HG02759 (cell line): ENCODE data around the gene NKD2.
"Not testable (repeated sequence)": the region's sequence is repeated elsewhere in the genome, so short reads cannot be mapped to it uniquely, and the experiment has no call there.

Experiments
- ATAC-seq: cut with Tn5 transposase; IDR thresholded peaks from one replicate; pipeline ENCODE4 v1.9.1; 2021; ENCODE audit warnings: mild to moderate bottlenecking, moderate library complexity; ENCODE audit not compliant: unreplicated experiment

The NKD2 gene, protein sequence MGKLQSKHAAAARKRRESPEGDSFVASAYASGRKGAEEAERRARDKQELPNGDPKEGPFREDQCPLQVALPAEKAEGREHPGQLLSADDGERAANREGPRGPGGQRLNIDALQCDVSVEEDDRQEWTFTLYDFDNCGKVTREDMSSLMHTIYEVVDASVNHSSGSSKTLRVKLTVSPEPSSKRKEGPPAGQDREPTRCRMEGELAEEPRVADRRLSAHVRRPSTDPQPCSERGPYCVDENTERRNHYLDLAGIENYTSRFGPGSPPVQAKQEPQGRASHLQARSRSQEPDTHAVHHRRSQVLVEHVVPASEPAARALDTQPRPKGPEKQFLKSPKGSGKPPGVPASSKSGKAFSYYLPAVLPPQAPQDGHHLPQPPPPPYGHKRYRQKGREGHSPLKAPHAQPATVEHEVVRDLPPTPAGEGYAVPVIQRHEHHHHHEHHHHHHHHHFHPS

DNA sequence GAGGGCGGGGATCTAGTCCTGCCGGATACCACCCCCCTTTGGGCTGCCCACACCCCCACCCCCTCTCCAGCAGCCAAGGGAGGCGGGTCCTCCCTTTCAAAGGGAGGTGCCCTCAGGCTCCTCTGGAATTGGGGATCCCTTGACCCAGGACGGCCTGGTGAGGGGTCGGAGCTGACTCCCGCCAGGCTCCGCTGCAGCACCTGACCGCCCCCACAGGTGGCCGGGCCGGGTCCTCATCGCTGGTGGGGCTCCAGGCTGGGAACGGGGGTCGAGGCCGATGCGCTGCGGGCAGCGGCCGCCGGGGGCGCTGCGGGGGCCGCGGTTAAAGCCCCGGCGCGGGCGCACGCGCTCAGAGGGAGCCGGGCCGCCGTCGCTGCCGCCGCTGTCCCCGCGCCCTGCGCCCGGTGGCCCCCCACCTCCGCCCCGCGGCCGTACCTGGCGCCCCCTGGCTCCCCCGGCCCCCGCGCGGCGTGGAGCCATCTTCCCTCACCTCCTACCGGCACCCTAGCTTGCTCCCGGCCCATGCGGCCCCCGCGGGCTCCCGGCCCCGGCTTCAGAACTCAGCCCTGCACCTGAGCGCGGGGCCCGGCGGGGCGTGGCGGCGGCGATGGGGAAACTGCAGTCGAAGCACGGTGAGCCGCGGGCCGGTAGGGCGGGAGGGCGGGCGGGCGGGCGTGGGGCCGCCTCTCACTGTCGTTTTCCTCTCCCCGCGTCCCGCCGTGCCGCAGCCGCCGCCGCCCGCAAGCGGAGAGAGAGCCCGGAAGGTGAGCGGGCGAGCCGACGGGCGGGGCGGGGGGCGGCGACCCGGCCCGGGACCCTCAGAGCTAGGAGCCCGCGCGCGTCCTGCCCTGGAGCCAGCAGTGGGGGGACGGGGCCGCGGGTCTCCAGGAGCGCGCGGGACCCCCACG is at the start of gene NKD2:
TSS of gene NKD2 (plus strand) at position 352 of the 908 bp plus-strand sequence. CDS start at position 608, 256 bp downstream.
- peak; percentile 56 for ATAC-seq

DNA sequence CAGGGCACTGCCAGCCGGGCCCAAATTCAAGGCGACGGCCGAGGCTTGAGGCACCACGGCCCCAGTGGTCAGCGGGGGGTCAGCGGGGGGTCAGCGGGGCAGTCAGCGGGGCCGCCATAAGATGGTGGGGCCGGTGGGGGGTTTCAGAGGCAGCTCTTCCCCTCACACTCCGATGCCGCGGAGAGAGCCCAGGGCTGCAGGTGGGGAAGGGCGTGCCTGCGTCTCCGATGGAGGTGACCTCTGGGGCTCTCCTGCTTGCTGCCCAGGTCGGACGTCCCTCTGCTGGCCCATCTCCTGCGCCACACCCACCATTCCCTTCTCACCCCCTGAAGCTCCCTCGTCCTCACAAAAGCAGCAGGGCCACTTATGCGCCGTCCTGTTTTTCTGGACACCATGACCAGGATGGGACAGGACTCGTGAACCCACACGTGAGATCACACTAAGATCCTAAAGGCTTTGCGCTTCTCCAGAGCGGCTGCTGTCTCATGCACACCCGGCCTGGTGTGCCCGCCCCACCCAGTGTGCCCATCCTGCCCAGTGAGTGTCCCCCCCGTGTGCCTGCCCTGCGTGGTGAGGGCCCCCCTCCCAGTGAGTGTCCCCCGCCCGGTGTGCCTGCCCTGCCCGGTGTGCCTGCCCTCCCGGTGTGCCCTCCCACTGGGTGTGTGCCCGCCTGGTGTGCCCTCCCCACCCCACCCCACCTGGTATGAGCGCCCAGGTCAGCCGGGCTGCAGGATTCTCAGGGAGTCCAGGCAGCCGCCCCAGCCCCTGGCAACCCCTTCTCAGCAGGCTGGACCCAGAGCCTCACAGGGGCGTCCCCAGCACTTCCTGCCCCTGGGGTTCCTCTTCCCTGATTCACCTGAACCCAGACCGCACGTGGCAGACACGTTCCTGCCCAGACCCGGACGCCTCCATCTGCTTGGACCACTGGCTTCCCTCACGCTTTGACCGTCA is 48.7 kb upstream of the NKD2 start:
- ATAC-seq, result no peak

DNA sequence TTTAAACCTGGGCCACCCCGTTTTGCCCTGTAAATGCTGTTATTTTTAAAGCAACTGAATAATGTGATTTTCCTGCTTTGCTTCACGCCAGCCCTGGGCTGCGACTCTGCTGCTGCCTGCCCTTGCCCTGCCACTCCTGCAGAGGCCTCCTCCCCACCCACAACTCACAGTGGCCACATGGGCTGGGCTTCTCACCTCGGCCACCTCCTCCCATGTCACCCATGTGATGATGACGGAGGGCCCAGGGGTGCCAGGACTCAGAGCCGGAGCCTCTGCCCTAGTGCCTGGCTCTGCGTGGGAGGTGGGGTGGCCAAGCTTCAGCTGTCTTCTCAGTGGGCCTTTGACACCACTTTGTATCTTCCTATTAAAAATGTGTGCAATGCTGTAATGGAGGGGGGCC is 48.1 kb upstream of the NKD2 start:
- ATAC-seq, result no peak

DNA sequence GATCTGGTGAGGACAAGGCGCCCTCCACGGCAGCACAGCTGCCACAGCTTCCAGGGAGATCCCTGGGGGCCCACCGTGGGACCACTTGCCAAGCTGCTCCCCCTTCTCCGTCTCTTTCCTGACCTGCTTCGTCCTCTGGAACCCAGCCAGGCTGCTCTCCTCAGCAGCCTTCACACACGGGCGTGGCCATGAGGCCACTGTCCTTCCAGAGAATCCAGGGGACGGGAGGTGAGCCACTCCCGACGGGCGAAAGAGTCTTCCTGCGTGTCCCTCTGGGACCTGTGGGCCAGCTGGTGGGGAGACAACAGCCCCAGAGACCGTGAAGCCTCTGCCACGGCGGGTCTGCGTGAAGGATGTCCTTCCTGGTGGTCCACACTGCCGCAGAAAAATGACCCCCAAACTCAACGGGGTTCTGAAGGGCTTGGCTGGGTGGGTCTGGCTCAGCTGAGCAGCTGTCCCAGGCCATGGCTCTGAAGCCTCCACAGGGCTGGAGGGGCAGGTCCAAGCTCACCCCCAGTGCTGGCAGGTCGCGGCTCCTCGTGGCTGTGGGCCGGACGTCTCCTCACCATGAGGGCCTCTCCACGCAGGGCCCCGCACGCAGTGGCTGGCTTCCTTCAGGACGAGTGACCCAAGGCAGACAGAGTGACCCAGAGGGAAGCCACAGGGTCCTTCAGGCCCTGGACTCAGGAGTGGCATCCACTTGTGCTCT is 47.4 kb upstream of the NKD2 start:
- no peak for ATAC-seq

DNA sequence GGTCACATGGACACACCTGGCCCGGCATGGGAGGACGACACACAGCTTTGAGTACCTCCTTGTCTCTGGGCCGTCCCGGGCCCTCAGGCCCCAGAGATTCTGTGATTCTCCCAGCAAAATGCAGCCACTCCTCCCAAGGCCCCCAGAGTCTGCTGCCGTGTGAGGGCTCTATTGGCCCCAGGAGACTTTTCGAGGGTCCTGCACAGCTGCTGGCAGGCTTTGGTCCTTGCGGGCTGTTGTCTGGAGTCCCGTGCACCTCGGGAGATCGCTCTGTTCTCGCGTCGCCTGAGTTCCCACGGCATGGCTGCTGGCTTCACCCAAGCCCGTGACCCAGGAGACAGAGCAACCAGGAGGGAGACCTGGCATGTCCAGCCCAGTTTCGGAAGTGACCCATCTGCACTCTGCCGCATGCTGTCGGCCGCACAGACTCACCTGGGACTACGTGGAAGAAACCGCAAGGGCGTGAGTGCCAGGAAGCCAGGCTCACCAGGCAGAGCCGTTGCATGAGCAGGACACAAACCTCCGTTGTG is 46.8 kb upstream of the NKD2 start:
- no peak for ATAC-seq

DNA sequence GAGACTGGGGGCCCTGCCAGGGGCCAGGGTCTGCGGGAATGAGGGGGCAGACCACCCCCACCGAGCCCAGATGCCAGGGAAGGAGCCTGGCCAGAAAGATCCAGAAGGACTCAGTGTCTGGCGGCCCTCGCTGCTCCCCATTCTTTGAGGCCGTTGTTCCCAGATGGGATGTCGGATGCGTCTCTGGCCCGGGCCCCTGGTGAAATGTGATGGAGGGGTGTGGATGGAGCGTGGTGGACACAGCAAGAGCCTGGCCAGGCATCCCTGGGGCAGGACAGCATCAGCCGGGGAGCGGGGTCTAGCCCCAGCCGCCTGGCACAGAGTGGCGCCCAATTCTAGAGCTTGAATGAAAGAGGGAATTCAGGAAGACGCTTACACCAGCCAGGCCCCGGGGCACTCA is 46.2 kb upstream of the NKD2 start:
- ATAC-seq, result no peak

DNA sequence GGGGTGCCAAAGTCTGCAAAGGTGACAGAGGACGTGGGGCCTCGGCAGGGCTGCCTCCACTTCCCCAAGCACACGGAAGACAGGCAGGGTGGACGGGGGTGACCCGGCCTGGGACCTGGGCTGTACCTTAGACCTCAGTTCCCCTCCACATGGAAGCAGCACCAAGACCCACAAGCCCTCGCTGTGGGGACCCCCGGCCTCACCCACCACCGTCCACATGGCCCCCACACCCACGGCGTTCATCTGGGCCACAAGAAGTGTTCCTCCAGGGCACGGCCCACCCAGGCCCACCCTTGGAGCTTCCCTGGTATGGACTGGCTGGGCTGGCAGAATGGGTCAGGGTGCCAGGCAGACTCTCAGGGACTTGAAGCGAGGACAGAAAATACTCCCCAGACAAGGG is 45.8 kb upstream of the NKD2 start:
- ATAC-seq, result no peak

DNA sequence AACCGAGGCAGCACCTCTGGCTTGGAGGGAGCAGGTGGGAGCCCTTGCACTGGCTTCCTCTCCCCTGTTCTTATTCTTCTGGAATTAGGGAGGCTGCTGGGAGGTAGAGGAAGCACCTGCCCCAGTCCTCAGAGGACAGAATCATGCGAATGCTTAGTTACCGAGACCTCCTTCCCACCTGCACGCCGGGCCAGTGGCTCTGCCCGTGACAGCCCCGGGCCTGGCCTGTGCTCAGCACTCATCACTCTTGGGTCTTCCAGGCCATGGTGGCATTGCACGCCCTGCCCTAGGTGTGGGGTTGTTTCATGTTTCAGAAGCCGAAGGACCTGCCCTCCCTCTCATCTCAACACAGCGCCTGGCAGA is 45.3 kb upstream of the NKD2 start:
- ATAC-seq, result peak; percentile 38

DNA sequence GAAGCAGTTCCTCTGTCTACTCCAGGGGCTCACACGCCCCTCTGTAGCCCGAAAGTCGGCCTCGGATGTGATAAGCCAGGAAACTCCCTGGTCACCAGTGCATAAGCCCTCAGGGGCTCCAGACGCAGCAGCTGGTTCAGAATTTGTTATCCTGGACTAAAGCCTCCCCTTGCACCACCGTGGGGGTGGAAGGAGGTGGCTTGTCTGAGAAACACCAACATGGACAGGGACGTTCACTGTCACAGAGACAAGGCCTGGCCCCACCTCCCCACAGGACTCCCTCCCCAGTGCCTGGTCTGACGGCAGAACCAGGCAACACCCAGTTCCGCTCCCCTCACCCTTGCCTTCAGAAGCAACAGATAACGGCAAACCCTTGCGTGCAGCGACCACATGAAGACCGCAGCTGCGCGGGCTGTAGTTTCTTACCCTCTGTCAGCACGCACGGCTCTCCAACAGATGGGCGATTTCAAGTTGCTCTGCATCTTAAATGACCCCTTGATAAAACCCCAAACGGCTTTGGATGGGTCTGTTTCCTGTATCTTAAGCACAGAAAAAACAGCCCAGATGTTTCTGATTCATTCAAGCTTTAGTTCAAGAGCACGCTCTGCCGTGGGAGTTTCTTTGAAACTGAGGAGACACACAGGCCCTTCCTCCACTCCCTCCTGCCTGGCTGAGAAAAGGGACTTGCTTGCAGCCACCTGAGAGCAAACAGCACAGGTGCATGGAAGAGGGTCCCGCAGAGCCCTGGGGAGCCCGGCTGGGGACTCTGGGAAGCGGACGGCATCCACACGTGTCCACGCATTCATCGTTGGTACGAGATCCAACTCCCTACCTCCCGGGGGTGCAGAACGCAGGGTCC is 44.7 kb upstream of the NKD2 start:
- peak; percentile 72 for ATAC-seq

DNA sequence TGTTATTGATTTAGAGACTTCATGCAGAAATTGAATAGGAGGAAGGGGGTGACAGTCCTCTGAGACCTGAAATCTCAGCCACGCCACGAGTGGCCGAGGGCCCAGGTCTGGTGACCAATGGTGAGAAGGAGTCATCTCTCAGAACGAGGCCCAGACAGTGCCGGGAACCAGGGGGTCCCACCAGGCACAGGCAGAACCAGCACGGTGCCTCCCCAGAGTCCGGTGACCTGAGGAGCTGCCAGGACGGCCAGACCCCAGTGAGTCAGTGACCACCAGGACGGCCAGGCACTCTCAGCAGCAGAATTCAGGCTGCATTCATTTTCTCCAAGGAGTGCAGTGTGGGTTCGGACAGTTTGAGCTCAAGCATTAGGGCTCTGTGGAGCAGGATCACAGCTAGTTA is 43.8 kb upstream of the NKD2 start:
- no peak for ATAC-seq

DNA sequence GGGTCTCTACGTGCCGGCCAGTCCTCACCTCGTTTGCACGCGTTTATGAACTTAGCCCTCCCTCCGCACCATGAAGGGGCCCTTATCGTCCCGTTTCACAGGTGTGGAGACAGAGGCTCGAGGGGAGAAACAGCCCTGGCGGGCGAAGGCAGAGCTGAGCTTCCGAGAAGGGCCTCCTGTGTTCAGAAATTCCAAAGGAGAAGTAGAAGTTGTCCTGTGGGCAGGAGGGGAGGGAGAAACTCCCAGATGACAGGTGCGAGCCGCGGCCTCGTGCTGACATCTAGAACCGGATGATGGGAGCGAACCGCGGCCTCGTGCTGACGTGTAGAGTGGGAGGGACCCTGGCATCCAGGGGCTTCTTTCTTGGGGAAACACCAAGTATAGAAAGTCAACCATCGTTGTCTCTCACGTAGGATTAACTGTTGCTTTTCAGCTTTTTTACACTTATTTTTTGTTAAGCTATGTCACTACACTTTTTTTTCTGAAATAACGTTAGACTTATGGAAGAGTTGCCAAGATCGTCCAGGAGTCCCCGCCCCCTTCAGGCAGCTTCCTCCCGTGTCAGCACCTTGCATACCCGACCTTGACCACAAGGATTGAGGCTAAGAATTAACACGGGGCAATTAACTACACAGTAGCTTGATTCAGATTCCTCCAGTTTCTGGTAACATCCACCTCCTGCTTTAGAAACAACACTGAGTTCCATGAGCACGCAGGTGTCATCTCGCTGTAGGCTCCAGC is 42.8 kb upstream of the NKD2 start:
- ATAC-seq, result no peak

DNA sequence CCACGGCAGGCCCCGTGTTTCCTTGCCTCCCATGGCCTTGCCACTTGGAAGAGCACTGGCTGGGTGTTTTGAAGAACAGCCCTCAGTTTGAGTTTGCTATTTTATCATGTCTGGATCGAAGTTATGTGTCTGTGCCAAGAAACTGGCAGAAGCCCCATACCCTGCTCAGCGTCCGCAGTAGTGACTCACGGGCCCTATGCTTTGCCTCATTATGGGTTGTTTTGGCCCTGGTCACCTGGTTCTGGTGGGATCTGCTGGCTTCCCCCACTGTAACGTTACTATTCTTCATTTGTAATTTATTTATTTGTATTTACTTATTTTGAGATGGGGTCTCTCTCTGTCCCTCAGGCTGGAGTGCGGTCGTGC is 42.3 kb upstream of the NKD2 start:
- ATAC-seq, result no peak

DNA sequence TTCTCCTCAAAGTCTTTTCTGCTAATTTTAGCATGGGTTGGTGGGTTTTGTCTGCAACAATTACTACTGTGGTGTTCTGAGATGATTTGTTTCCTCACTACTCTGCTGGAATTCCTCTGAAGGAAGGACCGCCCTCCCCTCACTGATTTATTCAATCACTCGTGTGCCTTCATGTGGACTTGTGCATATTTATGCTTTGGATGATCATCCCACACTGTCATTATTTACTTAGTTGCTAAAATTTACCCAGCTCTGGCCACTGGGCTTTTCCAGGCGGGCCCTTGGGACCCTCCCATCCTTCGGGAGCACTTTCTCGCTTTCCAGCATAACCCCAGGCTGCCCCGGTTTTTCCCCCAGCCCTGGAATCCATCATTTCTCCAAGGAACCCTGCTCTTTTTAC is 41.7 kb upstream of the NKD2 start:
- no peak for ATAC-seq

DNA sequence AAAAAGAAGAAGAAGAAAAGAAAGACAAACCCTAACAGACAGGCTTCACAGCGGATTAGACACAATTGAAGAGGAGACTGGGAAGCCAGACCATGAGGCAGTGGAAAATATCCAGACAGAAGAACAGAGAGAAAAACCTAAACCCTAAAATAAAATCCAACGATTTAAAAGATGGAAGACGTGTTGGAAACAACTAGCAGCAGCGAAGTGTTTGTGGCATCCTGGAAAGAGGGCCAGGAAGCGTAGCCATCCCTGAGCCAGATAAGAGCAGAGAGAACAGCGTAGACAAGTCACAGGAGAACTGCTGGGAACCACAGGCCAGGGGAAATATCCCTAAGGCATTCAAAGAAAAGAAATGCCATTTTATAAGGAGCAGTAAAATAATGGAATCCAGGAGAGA is 39.7 kb upstream of the NKD2 start:
- ATAC-seq, result no peak

DNA sequence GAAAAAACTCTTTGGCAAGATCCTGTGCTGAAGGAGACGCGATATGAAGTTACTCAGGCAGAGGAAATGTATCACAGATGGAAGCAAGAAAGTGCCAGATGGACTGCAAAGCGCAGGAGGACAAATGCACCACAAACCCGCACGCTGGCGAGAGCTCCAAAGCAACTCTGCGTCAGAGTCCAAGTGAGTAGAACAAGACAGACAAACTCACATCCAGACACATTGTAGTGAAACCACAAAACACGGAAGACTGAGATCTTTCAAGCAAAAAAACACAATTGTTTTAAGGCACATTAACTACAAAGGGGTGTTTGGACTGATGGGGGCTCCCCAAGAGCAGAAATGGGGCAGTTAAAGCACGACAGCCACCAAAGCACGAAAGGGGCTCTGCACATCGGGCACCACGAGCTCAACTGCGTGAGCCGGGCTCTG is 39.2 kb upstream of the NKD2 start:
- ATAC-seq, result no peak

DNA sequence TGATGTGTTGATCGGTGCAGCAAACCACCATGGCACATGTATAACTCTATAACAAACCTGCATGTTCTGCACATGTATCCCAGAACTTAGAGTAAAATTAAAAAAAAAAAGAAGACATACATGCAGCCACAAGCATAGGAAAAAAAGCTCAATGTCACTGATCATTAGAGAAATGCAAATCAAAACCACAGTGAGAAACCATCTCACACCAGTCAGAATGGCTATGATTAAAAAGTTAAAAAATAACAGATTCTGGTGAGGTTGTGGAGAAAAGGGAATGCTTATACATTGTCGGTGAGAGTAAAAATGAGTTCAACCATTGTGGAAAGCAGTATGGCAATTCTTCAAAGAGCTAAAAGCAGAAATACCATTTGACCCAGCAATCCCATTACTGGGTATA is 36.0 kb upstream of the NKD2 start:
- not testable (repeated sequence) for ATAC-seq

DNA sequence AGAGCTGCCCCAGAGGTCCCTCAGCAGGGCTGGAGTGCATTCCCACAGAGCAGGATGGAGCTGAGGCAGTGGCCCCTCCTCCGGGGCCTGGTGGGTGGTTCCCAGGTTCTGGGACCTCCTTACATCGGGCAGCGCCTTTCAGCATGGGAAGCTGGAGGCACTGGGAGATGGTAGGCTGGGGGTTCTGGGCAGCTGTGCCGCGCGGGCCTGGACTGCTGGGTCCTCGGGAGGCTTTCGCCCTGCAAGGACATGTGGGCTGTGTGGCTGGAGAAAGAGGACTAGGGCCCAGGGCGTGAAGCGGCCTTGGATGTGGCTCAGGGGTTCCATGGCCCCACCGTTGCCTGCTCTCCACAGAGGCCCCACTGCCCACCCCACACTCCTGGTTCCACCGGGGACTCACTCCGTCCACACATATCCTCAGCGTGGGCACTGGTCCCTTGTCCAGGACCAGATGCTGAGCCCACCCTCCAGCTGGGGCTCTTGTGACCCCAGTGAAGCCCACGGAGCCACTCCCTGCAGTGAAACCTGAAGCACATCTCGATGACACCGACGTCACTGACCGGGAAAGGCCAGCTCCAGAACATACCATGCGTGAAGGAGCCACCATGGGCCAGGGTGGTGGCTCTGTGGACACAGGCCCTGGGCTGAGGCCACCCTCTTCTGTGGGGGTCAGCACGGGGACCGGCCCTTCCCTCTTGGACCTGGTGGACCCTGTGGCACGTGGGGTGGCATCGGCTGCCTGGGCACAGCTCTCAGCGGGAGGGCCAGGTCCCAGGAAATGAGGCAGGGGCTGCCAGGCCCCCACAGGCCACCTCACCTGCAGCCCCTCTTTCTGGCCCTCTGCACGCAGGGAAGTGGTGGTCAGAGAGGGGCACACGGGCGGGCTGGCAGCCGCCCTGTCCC is 31.5 kb upstream of the NKD2 start:
- ATAC-seq, result no peak
